HG03520 (cell line): ENCODE results near the gene FAM3B.

Experiments
- ATAC-seq: cut with Tn5 transposase; IDR thresholded peaks from one replicate; pipeline ENCODE4 v1.9.1; 2021; ENCODE audit warnings: mild to moderate bottlenecking, moderate library complexity; ENCODE audit not compliant: unreplicated experiment

Gene FAM3B

GRCh38 chr21:41367301-41367944, 50.8 kb downstream of the FAM3B start:
- ATAC-seq, result peak; percentile 2

GRCh38 chr21:41367945-41368734, 51.5 kb downstream of the FAM3B start:
- ATAC-seq, result peak; percentile 50

GRCh38 chr21:41368735-41369104, 52.1 kb downstream of the FAM3B start:
- ATAC-seq, result no peak

GRCh38 chr21:41369105-41369919, 52.7 kb downstream of the FAM3B start:
- no peak for ATAC-seq

- ATAC-seq, result no peak
Measured at GRCh38 chr21:41369920-41370839, 53.6 kb downstream of the FAM3B start.

- no peak for ATAC-seq
Measured at GRCh38 chr21:41370840-41371684, 54.5 kb downstream of the FAM3B start.

GRCh38 chr21:41371685-41372030, 55.1 kb downstream of the FAM3B start:
- ATAC-seq, result no peak

- ATAC-seq, result no peak
Measured at GRCh38 chr21:41373253-41373652, 56.7 kb downstream of the FAM3B start.

GRCh38 chr21:41373763-41374162, 57.2 kb downstream of the FAM3B start:
- no peak for ATAC-seq

- no peak for ATAC-seq
Measured at GRCh38 chr21:41374177-41374712, 57.6 kb downstream of the FAM3B start.

GRCh38 chr21:41374867-41375533, 58.4 kb downstream of the FAM3B start:
- ATAC-seq, result no peak

GRCh38 chr21:41375875-41376274, 59.3 kb downstream of the FAM3B start:
- no peak for ATAC-seq

- ATAC-seq, result no peak
Measured at GRCh38 chr21:41377715-41378114, 61.1 kb downstream of the FAM3B start.

- no peak for ATAC-seq
Measured at GRCh38 chr21:41378849-41379248, 62.2 kb downstream of the FAM3B start.

GRCh38 chr21:41379901-41380300, 63.3 kb downstream of the FAM3B start:
- ATAC-seq, result no peak

- no peak for ATAC-seq
Measured at GRCh38 chr21:41381731-41382130, 65.1 kb downstream of the FAM3B start.

GRCh38 chr21:41387042-41387819, 70.6 kb downstream of the FAM3B start:
- no peak for ATAC-seq

- no peak for ATAC-seq
Measured at GRCh38 chr21:41387824-41388223, 71.2 kb downstream of the FAM3B start.
